Adipocyte (in vitro differentiated cells): ENCODE results near the gene FUCA1.

Source experiments
- DNase-seq: peaks from one replicate; pipeline ENCODE4 v3.0.0-alpha.2; 2015; ENCODE audit warnings: low read depth
- H3K27me3 ChIP-seq: replicated peaks from 2 replicates; pipeline ENCODE4 v1.7.0; 2013; ENCODE audit warnings: mild to moderate bottlenecking, low read length, moderate library complexity; ENCODE audit not compliant: control insufficient read depth, insufficient read depth
- H3K36me3 ChIP-seq: 2 replicates; pipeline ENCODE4 v1.7.0; 2013; ENCODE audit warnings: low read length, mild to moderate bottlenecking, moderate library complexity; ENCODE audit not compliant: control insufficient read depth, insufficient read depth, severe bottlenecking
- H3K4me1 ChIP-seq: 2 replicates; pipeline ENCODE4 v1.7.0; 2013; ENCODE audit warnings: mild to moderate bottlenecking, low read length, moderate library complexity; ENCODE audit not compliant: control insufficient read depth, insufficient read depth
- H3K4me3 ChIP-seq: 2 replicates; pipeline ENCODE4 v1.7.0; 2013; ENCODE audit warnings: mild to moderate bottlenecking, low read length, moderate library complexity
- H3K9ac ChIP-seq: 2 replicates; pipeline ENCODE4 v1.7.0; 2013; ENCODE audit warnings: mild to moderate bottlenecking, low read length, moderate library complexity
- H3K9me3 ChIP-seq: 2 replicates; pipeline ENCODE4 v1.7.0; 2013; ENCODE audit warnings: mild to moderate bottlenecking, low read length, moderate library complexity; ENCODE audit not compliant: control insufficient read depth

FUCA1 gene

DNA sequence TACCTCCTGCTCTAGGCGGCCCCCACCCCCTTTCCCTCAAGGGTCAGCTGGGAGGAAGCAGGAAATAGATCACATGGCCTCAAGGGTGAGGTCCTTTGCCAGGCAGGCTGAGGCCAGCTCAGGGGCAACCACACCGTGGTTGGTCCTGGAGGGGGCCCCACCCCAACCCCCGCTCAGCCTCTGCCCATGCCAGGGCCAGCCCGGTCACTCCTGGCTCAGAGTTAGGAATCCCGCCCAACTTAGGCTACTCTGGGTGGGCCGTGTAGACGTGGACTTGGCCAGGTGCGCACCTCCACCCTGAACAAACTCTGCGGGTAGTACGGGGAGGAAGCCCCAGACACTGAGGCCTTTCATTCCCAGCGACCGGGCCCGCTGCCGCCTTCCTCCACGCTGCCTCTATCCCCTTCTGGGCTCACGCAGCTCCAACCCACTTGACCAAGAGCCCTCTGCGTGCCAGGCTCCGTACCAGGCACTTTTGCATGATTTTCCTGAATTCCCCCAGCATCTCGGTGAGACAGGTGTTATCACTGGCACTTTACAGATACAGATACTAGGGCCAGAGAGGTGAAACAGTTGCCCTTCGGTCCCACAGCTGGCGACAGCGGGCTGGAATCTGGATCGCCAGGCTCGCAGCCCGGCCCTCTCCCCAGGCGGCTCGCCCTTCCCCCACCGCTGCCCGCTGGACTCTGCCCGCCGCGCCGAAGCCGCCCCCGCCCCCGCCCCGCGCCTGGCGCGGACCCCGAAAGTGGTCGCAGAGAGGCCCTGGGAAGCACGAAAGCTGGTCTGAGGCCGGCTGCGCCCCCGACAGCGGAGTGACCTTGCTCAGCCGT lies 68.3 kb downstream of the FUCA1 start:
- Histone ChIP-seq H3K36me3 (peaks cover 20% of the 10 kb centered on the region), H3K27me3 (no peaks in the 10 kb centered on the region), H3K9ac (peak overlapping the region; percentile 90), H3K9me3 (no peaks in the 10 kb centered on the region), H3K4me3 (peak overlapping the region; percentile 95), H3K4me1 (peaks cover 19% of the 10 kb centered on the region)
- peak; percentile 63 for DNase-seq

DNA sequence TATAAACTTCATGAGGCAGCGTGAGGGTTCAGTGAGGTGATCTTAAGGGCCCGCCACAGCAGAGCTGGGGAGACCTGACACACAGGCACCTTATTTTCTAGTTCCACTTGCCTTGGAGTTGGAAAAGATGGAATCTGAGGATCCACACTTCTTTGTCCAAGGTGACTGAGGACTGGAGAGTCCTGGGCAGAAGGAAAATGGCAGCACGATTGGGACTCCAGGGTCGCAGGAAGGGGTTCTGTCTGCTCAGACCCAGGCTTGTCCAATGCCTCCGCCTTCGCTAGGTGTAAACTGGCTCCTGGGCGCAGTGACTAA lies 68.9 kb downstream of the FUCA1 start:
- Histone ChIP-seq H3K27me3 (no peaks in the 10 kb centered on the region), H3K36me3 (peaks cover 17% of the 10 kb centered on the region), H3K4me3 (peak overlapping the region; percentile 95), H3K4me1 (peaks cover 19% of the 10 kb centered on the region), H3K9ac (peak overlapping the region; percentile 90), H3K9me3 (no peaks in the 10 kb centered on the region)
- DNase-seq: no peak

DNA sequence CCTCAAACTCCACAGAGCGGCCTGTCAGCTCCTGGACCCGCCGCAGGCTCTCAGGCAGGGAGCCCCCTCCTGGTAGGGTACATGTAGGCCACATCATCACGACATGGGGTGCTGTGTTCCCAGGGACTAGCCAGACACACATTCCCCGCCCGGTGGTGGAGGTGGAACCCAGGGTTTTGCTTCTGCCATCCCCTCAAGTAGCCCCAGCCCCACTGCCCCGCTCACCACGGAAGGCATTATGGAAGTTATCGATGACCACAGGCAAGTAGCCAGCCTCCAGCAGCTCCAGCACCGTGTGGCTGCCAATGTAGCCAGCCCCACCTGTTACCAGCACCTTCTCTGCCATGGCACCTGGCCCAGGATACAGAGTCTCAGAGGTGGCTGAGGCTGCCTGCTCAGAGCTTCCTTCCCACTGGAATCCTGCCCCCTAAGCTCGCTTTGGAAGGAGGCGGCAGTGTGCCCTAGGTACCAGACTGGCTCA lies 69.4 kb downstream of the FUCA1 start:
- peaks cover 19% of the 10 kb centered on the region for H3K4me1 ChIP-seq
- H3K36me3 ChIP-seq: peaks cover 12% of the 10 kb centered on the region
- no peak overlapping the region for H3K4me3 ChIP-seq
- no peaks in the 10 kb centered on the region for H3K27me3 ChIP-seq
- DNase-seq: no peak
- no peaks in the 10 kb centered on the region for H3K9me3 ChIP-seq
- H3K9ac ChIP-seq: no peak overlapping the region

DNA sequence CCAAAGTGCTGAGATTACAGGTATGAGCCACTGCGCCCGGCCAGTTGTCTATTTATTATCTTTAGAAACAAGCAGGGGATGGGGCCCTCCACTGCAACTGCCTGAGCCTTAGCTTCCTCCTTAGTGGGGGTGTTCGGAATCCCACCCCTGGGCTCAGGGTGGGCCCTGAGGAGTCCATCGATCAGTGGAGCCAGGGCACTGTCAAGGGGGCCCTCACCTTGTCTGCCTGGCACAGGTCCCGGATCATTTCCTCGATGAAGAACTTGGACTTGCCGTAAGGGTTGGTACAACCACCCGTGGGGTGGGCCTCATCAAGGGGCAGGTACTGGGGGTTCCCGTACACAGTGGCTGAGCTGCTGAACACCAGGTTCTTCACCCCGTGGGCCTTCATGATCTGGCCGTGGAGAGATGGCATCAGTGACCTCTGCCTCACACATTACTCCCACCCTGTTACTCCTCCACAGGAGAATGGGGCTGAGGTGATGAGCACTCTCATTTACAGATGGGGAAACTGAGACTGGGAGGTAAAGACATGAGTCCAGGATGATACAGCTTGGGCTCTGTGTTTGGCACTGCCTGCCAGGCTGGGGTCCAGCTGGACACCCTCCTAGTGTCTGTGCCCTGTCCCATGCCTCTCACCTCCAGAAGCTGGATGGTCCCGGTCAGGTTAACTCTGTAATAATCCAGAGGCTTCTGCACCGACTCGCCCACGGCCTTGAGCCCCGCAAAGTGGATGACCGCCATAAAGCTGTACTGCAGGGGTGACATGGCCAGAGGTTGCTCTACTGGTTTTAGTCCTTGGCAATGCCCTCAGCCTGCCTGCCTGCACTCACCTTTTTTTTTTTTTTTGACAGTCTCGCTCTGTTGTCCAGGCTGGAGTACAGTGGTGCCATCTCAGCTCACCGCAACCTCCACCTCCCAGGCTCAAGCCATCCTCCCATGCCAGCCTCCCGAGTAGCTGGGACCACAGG lies 70.3 kb downstream of the FUCA1 start:
- DNase-seq: no peak
- Histone ChIP-seq H3K9me3 (no peaks in the 10 kb centered on the region), H3K9ac (no peak overlapping the region)

DNA sequence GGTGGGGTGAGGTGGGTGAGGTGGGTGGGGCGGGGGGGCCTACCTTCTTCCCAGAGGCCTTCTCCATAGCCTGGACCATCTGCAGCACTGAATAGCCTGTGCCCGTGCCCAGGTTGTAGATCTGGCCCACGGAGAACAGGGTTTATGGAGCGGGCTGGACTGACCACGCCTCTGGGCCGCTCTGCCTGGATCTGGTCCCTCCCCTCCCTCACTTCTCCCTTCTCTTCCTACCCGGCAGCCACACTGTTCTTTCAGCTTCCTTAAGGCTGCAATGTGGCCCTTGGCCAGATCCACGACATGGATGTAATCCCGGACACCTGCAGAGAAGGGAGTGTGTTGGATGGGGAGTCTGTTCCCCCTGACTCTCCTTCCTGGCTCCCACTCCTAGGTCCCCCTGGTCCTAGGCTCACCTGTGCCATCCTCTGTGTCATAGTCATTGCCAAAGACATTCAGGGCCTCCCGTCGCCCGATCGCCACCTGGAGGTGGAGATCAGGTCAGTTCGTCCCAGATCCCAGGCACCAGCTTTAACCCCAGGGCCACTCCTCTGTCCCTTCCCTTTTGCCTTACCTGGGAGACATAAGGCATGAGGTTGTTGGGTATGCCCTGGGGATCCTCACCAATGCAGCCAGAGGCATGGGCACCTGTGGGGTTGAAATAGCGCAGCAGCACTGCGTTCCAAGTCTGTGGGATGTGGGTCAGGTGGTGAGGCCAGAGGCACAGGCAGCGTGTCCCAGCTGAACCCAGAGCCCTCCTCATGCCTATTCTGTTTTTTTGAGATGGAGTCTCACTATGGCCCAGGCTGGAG lies 71.4 kb downstream of the FUCA1 start:
- H3K9ac ChIP-seq: no peak overlapping the region
- DNase-seq: no peak
- peaks cover 23% of the 10 kb centered on the region for H3K4me1 ChIP-seq
- no peaks in the 10 kb centered on the region for H3K9me3 ChIP-seq
- H3K36me3 ChIP-seq: peaks cover 13% of the 10 kb centered on the region
- no peaks in the 10 kb centered on the region for H3K27me3 ChIP-seq
- H3K4me3 ChIP-seq: no peak overlapping the region

More for the DNA sequence above, 70.3 kb downstream of the FUCA1 start:
- Histone ChIP-seq H3K4me3 (no peak overlapping the region), H3K27me3 (no peaks in the 10 kb centered on the region), H3K36me3 (peaks cover 13% of the 10 kb centered on the region), H3K4me1 (peaks cover 19% of the 10 kb centered on the region)

DNA sequence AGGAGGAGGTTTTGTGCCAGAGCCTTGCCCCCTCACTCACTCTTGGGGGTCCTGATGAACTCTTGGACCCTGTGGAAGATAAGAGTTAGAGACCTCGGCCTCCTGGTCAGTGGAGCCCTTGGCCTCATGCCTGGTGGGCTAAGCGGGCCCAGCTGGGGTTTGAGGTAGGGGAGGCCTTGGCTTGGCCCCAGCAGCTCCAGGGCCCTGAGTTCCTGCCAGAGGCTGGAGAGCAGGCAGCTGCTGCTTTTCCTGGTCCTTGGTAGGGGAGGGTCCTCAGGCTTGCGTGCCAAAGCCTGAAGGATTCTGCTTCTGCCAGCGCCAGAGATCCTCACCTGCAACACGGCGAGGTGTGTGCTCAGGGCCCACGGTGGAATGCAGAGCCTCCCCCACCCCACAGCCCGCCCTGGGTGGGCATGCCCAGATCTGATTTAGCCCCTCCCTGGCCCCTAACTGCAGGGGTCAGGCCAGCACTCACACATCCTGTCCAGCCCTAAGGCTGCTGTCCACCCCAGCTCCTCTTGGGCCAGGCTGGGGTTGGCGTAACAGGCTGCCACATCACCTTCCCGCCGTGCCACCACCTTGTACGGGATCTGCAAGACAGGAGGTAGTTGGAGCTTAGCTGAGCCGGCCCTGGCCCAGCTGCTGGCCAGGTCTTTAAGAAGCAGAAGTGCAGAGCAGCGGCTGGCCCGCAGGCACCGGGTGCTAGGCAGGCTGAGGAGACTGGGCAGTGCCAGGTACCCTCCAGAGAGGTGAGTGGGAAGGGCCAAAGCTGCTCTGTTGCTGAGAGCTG lies 72.2 kb downstream of the FUCA1 start:
- no peak overlapping the region for H3K9ac ChIP-seq
- H3K4me3 ChIP-seq: no peak overlapping the region
- DNase-seq: no peak
- peaks cover 16% of the 10 kb centered on the region for H3K4me1 ChIP-seq
- H3K9me3 ChIP-seq: no peaks in the 10 kb centered on the region
- H3K36me3 ChIP-seq: peaks cover 13% of the 10 kb centered on the region
- H3K27me3 ChIP-seq: no peaks in the 10 kb centered on the region
